Ovary (tissue), 3 donors: ENCODE data around the gene RPS5.

ENCODE experiments used
- POLR2A ChIP-seq: fragments of 450-650 bp; IDR thresholded peaks from one replicate; pipeline ENCODE4 v1.6.1; 2017; ENCODE audit warnings: antibody characterized with exemption, mild to moderate bottlenecking, moderate library complexity
- TF ChIP-seq, protein P1 (sequence below), 3 donors: fragments of 450-650 bp in 2 of 3; fragments of 200-600 bp in 1 of 3; IDR thresholded peaks; one replicate each; pipeline versions ENCODE4 v1.5.1 to v1.8.0; 2016 to 2022; ENCODE audit warnings: antibody characterized with exemption in 3 of 3, mild to moderate bottlenecking in 1 of 3
- donor health status: DM: no; HTN: no; CAD: no.

GRCh38 chr19:58338336-58338735 lies 48.7 kb upstream of the RPS5 start:
- TF ChIP-seq, protein P1, sequence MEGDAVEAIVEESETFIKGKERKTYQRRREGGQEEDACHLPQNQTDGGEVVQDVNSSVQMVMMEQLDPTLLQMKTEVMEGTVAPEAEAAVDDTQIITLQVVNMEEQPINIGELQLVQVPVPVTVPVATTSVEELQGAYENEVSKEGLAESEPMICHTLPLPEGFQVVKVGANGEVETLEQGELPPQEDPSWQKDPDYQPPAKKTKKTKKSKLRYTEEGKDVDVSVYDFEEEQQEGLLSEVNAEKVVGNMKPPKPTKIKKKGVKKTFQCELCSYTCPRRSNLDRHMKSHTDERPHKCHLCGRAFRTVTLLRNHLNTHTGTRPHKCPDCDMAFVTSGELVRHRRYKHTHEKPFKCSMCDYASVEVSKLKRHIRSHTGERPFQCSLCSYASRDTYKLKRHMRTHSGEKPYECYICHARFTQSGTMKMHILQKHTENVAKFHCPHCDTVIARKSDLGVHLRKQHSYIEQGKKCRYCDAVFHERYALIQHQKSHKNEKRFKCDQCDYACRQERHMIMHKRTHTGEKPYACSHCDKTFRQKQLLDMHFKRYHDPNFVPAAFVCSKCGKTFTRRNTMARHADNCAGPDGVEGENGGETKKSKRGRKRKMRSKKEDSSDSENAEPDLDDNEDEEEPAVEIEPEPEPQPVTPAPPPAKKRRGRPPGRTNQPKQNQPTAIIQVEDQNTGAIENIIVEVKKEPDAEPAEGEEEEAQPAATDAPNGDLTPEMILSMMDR (IDR thresholded peaks at IDR 0.05) = no peak
- TF ChIP-seq POLR2A = no peak
